ENCODE results near the gene TPP2.

DNA sequence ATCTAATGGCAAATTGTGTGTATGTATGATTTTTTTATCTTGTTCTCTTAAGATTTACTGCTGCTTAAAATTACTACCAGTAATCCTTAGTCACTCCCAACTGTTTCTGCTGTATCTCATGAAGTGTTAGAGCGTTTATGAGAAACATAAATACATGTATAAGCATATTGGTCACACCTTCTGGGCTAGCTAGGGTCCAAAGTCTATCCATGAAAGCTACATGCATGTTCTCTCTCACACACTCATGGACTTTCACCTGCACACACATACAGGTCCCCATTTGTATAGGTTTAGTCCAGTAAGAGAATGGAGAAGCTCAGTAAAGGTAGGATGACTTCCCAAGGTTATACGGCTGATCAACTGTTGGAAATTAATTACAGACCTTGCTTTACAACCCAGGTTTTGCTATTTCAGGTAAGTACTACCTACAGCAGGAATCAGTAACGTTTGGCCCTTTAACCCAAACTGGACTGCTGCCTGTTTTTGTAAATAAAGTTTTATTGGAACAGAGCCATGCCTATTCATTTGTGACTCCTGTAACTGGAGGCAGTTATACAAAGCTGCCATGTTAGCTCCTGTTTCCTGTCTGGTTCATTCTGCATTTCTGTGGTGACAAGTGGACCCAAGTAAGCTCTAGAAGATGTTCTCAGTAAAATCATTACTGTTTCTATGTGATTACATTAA is 82.8 kb downstream of the TPP2 start:
- TF ChIP-seq RAD21 (IDR thresholded peaks at IDR 0.05; ENCODE audit: low read depth): no peak
- TF ChIP-seq MAX (IDR thresholded peaks at IDR 0.05): no peak

Data from Ishikawa (cell line).